ENCODE data around the gene UBE2O.

UBE2O gene

DNA sequence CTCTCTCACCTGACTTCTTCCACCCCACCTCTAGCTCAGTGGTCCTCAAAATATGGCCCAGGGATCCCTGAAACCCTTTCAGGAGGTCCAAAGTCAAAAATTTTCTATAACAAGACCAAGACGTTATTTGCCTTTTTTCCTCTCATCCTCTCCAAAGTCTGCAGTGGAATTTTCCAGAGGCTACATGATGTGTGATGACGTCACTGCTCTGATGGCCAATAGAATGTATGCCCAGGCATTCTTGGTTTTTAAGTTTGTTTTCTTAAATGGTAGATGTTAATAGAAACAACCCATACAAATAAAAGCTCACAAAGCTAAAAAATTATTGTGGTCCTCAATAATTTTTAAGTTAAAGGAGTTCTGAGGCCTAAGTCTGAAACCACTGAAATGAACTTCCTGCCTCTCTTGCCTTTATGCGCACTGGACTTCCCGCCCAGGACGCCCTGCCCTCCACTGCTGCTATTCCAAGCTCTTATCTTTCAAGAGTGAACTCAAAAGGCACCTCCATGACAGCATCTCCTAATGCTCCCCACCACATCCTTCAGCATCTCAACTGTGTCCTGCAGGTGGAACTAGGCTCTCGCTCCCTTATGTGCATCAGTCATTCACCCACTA, 13.5 kb downstream of the UBE2O start:
- Histone ChIP-seq H3K27ac (ENCODE audit: low read depth, low read length) (no peak overlapping the region), H3K4me2 (ENCODE audit: low read length) (peak overlapping the region; percentile 50)

DNA sequence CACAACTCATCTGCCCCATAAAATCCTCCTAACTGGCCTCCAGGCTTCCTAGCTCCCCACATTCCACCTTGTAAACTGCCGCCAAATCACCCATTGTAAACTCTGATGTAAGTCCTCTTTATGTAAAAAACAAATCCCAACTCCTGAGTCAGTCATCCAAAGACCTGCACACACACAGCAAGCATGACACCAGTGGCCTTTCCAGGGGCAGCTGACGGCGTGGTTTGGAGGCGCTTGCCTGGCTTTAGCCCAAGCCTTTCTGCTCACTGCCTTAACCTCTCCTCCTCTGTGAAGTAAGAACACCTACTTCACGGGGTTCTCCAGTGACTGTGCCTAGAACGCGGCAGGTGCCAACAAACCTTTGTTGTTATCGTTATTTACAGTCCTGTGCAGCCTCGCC, 14.0 kb downstream of the UBE2O start:
- Histone ChIP-seq H3K27me3 (ENCODE audit: control insufficient read depth, low read length) (no peaks in the 10 kb centered on the region), H3K4me1 (ENCODE audit: control insufficient read depth, low read length) (peaks cover 89% of the 10 kb centered on the region), H3K79me2 (ENCODE audit: control insufficient read depth, low read length) (peaks cover 96% of the 10 kb centered on the region), H3K36me3 (ENCODE audit: control insufficient read depth, low read length) (peaks cover 30% of the 10 kb centered on the region), H3K4me3 (ENCODE audit: low read length) (no peak overlapping the region), H3K4me2 (ENCODE audit: low read length) (0 out of 2 replicates have a peak overlapping the region, but pooled peaks have one; percentile 50), H3K9me3 (ENCODE audit: control insufficient read depth, insufficient read depth, low read length) (no peaks in the 10 kb centered on the region), H3K27ac (ENCODE audit: low read depth, low read length) (no peak overlapping the region), H3F3A (ENCODE audit: control insufficient read depth, insufficient read depth) (peaks cover 13% of the 10 kb centered on the region; the same call in 1 of the 2 replicates), H4K20me1 (ENCODE audit: control insufficient read depth, insufficient read depth, low read depth, low read length) (peaks cover 24% of the 10 kb centered on the region), H3K9me2 (replicated peaks; ENCODE audit: control insufficient read depth, low read length) (no peaks in the 10 kb centered on the region)
- TF ChIP-seq CTCF (IDR thresholded peaks at IDR 0.05; ENCODE audit: low read depth, low read length, poor library complexity, severe bottlenecking) (no peak), EZH2phosphoT487 (IDR thresholded peaks at IDR 0.05; ENCODE audit: borderline replicate concordance, low read length) (no peak)

More for the DNA sequence above, 13.5 kb downstream of the UBE2O start:
- 0 out of 2 replicates have a peak overlapping the region, but pooled peaks have one; percentile 15 for H3K4me3 ChIP-seq (ENCODE audit: low read length)
- 0 out of 2 replicates have a peak, but pooled peaks cover 9% of the 10 kb centered on the region for H3F3A ChIP-seq (ENCODE audit: control insufficient read depth, insufficient read depth)
- no peaks in the 10 kb centered on the region for H3K9me2 ChIP-seq (replicated peaks; ENCODE audit: control insufficient read depth, low read length)
- peaks cover 96% of the 10 kb centered on the region for H3K79me2 ChIP-seq (ENCODE audit: control insufficient read depth, low read length)
- peaks cover 89% of the 10 kb centered on the region for H3K4me1 ChIP-seq (ENCODE audit: control insufficient read depth, low read length)
- no peaks in the 10 kb centered on the region for H3K27me3 ChIP-seq (ENCODE audit: control insufficient read depth, low read length)
- TF ChIP-seq EZH2phosphoT487 (IDR thresholded peaks at IDR 0.05; ENCODE audit: borderline replicate concordance, low read length) (no peak), CTCF (IDR thresholded peaks at IDR 0.05; ENCODE audit: low read depth, low read length, poor library complexity, severe bottlenecking) (no peak)
- H3K9me3 ChIP-seq (ENCODE audit: control insufficient read depth, insufficient read depth, low read length) = no peaks in the 10 kb centered on the region
- H4K20me1 ChIP-seq (ENCODE audit: control insufficient read depth, insufficient read depth, low read depth, low read length) = peaks cover 24% of the 10 kb centered on the region
- peaks cover 25% of the 10 kb centered on the region for H3K36me3 ChIP-seq (ENCODE audit: control insufficient read depth, low read length)

GRCh38 chr17:76437467-76438402, 15.2 kb downstream of the UBE2O start:
- Histone ChIP-seq H3K9me2 (replicated peaks; ENCODE audit: control insufficient read depth, low read length) (no peaks in the 10 kb centered on the region), H3K4me3 (ENCODE audit: low read length) (no peak overlapping the region), H3K4me1 (ENCODE audit: control insufficient read depth, low read length) (peaks cover 89% of the 10 kb centered on the region), H4K20me1 (ENCODE audit: control insufficient read depth, insufficient read depth, low read depth, low read length) (peaks cover 22% of the 10 kb centered on the region), H3K9me3 (ENCODE audit: control insufficient read depth, insufficient read depth, low read length) (no peaks in the 10 kb centered on the region), H3K4me2 (ENCODE audit: low read length) (no peak overlapping the region), H3K27ac (ENCODE audit: low read depth, low read length) (no peak overlapping the region), H3K27me3 (ENCODE audit: control insufficient read depth, low read length) (no peaks in the 10 kb centered on the region), H3F3A (ENCODE audit: control insufficient read depth, insufficient read depth) (peaks cover 14% of the 10 kb centered on the region), H3K36me3 (ENCODE audit: control insufficient read depth, low read length) (peaks cover 34% of the 10 kb centered on the region), H3K79me2 (ENCODE audit: control insufficient read depth, low read length) (peaks cover 96% of the 10 kb centered on the region)
- TF ChIP-seq CTCF (IDR thresholded peaks at IDR 0.05; ENCODE audit: low read depth, low read length, poor library complexity, severe bottlenecking) (no peak), EZH2phosphoT487 (IDR thresholded peaks at IDR 0.05; ENCODE audit: borderline replicate concordance, low read length) (no peak)
